Osteoblast (primary cell): ENCODE data around the gene SPX. TPM values are rescaled to one million over a fixed set of nuclear protein-coding genes. Genes with fewer than 3 reads are reported as not detected.
A peak's percentile ranks its signal among the peaks of the same experiment; 100 is the strongest.

Experiments
- DNase-seq: peaks from one replicate; pipeline ENCODE4 v3.0.0; 2011; ENCODE audit warnings: low spot score, mixed read lengths; ENCODE audit not compliant: insufficient read length; ENCODE audit errors: missing footprints
- H2AFZ ChIP-seq: 2 replicates; pipeline ENCODE4 v1.6.0; 2011; ENCODE audit warnings: mild to moderate bottlenecking, low read length
- H3K27ac ChIP-seq: 2 replicates; pipeline ENCODE4 v1.5.1; 2011; ENCODE audit warnings: mild to moderate bottlenecking, low read depth, low read length, moderate library complexity
- H3K27me3 ChIP-seq: 2 replicates; pipeline ENCODE4 v1.6.0; 2012; ENCODE audit warnings: mild to moderate bottlenecking, control low read depth, inconsistent platforms, low read length, moderate library complexity; ENCODE audit not compliant: insufficient read depth
- H3K36me3 ChIP-seq: 2 replicates; pipeline ENCODE4 v1.5.1; 2011; ENCODE audit warnings: mild to moderate bottlenecking, low read length, control low read depth, moderate library complexity; ENCODE audit not compliant: insufficient read depth
- H3K4me1 ChIP-seq: 2 replicates; pipeline ENCODE4 v1.5.1; 2011; ENCODE audit warnings: mild to moderate bottlenecking, low read length, control low read depth, moderate library complexity; ENCODE audit not compliant: insufficient read depth
- H3K4me2 ChIP-seq: 2 replicates; pipeline ENCODE4 v1.6.0; 2011; ENCODE audit warnings: mild to moderate bottlenecking, low read length; ENCODE audit not compliant: insufficient read depth
- H3K4me3 ChIP-seq: fragments of 200-600 bp; sonication (generic); 3 replicates; pipeline ENCODE4 v1.5.1; 2012; ENCODE audit warnings: mild to moderate bottlenecking, low read length, inconsistent platforms; ENCODE audit not compliant: insufficient read depth
- H3K79me2 ChIP-seq: 2 replicates; pipeline ENCODE4 v1.6.0; 2012; ENCODE audit warnings: mild to moderate bottlenecking, low read length, control low read depth, inconsistent platforms; ENCODE audit not compliant: insufficient read depth
- H3K9me3 ChIP-seq: 2 replicates; pipeline ENCODE4 v1.5.1; 2011; ENCODE audit warnings: low read depth, low read length, control low read depth
- H4K20me1 ChIP-seq: 2 replicates; pipeline ENCODE4 v1.6.0; 2012; ENCODE audit warnings: mild to moderate bottlenecking, low read length, control low read depth; ENCODE audit not compliant: insufficient read depth
- total RNA-seq: library from RNA; depleted of rRNA; stranded (reverse); fragments of >200 nt; gene quantifications from 2 replicates; pipeline ENCODE4 v1.2.3, GENCODE V29; 2012
- TF ChIP-seq, protein P1 (sequence below): IDR thresholded peaks from 2 replicates; pipeline ENCODE4 v1.5.1; 2011; ENCODE audit warnings: mild to moderate bottlenecking, low read depth, low read length, moderate library complexity; ENCODE audit errors: extremely low read depth

SPX gene
- total RNA-seq, 1 donor: 2.9 TPM

DNA sequence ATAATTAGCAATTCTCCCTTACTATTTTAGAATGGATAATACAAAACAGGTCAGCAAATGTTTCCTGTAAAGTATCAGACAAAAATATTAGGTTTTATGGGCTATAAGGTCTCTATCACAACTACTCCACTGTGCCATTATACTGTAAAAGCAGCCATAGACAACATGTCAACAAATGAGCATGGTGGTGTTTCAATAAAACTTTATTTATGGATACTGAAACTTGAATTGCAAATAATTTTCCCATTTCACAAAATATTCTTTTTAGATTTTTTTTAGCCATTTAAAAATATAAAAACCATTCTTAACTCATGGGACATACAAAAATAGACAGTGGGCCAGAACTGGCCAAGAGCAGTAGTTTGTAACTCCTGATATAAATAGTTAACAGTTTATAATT is 40.1 kb upstream of the SPX start:
- no peaks in the 10 kb centered on the region for H3K27me3 ChIP-seq
- no peak for DNase-seq
- peaks cover 9% of the 10 kb centered on the region for H3K79me2 ChIP-seq
- H3K27ac ChIP-seq: no peak overlapping the region
- TF ChIP-seq, protein P1, sequence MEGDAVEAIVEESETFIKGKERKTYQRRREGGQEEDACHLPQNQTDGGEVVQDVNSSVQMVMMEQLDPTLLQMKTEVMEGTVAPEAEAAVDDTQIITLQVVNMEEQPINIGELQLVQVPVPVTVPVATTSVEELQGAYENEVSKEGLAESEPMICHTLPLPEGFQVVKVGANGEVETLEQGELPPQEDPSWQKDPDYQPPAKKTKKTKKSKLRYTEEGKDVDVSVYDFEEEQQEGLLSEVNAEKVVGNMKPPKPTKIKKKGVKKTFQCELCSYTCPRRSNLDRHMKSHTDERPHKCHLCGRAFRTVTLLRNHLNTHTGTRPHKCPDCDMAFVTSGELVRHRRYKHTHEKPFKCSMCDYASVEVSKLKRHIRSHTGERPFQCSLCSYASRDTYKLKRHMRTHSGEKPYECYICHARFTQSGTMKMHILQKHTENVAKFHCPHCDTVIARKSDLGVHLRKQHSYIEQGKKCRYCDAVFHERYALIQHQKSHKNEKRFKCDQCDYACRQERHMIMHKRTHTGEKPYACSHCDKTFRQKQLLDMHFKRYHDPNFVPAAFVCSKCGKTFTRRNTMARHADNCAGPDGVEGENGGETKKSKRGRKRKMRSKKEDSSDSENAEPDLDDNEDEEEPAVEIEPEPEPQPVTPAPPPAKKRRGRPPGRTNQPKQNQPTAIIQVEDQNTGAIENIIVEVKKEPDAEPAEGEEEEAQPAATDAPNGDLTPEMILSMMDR: no peak
- H4K20me1 ChIP-seq: no peaks in the 10 kb centered on the region
- no peaks in the 10 kb centered on the region for H3K9me3 ChIP-seq
- no peaks in the 10 kb centered on the region for H3K4me1 ChIP-seq
- no peak overlapping the region for H3K4me3 ChIP-seq
- H3K4me2 ChIP-seq: no peak overlapping the region
- no peak overlapping the region for H2AFZ ChIP-seq
- peaks cover 48% of the 10 kb centered on the region for H3K36me3 ChIP-seq

DNA sequence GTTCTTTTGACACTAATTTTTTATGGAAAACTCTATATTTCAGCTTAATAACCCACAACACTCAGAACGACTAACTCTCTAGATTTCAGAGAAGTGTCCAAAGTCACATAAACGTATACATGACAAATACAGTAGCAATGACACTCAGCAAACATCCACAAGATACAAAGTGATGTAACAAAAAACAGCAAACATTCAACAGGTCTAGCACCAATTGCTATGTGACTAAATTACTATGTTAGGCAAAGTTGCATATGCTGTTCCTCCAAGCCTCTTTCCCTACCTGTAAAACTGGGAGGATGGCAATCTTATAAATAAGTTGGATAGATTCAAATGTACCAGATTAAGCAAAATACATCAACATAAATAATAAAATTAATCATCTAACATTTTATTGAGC is 26.3 kb upstream of the SPX start:
- Histone ChIP-seq H3K4me1 (peaks cover 28% of the 10 kb centered on the region), H3K79me2 (peaks cover 90% of the 10 kb centered on the region), H3K27ac (no peak overlapping the region), H3K27me3 (no peaks in the 10 kb centered on the region), H3K4me2 (peak overlapping the region; percentile 95), H3K36me3 (peaks cover 39% of the 10 kb centered on the region), H2AFZ (no peak overlapping the region), H4K20me1 (peaks cover 33% of the 10 kb centered on the region), H3K9me3 (no peaks in the 10 kb centered on the region), H3K4me3 (peak overlapping the region; percentile 95)
- no peak for DNase-seq
- TF ChIP-seq, protein P1: no peak

DNA sequence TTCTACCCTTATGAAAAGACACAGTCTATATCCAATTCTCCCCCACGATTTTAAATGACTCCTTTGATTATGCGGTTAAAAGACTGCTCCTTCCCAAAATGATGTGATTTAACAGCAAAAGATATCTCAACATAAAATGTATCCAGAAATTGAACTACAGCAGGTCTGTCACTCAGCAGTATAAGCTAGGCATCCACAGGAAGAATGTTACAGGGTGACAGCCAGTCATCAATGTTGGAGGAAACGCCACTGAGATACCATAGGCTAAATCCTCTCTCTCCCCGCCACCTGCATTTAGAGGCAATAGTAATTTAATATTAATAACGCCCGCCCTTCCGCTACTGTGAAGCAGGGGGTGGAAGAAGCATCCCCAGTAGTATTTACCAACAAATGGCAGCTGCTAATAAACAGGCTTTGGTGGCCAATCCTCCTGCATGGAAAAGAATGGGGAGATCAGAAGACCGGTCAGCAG is 25.3 kb upstream of the SPX start:
- H3K27ac ChIP-seq: peak overlapping the region; percentile 97
- H3K27me3 ChIP-seq: no peaks in the 10 kb centered on the region
- H2AFZ ChIP-seq: peak overlapping the region; percentile 96
- H3K9me3 ChIP-seq: no peaks in the 10 kb centered on the region
- peaks cover 32% of the 10 kb centered on the region for H3K4me1 ChIP-seq
- peaks cover 94% of the 10 kb centered on the region for H3K79me2 ChIP-seq
- peaks cover 43% of the 10 kb centered on the region for H4K20me1 ChIP-seq
- H3K4me3 ChIP-seq: peak overlapping the region; percentile 95
- TF ChIP-seq, protein P1: no peak
- no peak for DNase-seq
- peaks cover 30% of the 10 kb centered on the region for H3K36me3 ChIP-seq
- peak overlapping the region; percentile 95 for H3K4me2 ChIP-seq

DNA sequence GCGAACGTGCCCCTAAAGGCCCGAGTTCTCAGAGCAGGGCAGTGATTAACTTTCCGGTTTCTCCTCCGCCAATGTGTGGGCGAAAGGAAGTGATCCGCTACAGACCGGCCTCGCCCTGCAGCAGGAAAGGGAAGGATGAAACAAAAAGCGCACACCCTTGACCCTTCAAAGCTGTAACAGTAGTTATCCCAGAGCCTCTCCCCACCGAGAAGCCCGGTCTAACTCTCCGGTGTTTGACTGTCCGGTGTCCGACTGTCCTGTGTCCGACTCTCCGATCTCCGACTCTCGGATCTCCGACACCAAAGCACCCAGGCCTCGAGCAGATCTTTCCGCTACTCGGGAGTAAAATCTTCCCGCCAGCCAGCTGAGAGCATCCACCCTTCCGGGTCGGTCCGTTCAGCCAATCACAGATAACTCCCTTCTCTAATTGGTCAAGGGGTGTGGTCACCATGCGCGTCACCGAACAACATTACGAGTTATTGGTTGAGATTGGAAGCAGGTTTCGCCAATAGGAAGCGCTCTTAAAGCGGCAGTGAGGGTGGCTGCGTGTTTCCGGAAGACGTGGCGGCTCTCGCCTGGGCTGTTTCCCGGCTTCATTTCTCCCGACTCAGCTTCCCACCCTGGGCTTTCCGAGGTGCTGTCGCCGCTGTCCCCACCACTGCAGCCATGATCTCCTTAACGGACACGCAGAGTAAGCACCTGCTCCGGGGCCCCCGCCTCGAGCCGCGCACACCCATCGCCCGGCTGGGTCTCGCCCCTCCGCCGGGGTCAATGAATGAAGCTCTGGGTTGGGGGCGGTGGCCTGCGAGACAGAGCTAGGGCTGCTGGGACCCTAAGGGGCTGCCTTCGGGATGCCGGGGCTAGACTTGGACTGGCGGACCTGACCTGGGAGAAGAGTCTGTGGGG is 24.6 kb upstream of the SPX start, which contains the start of the genes GOLT1B and RECQL:
TSS of gene GOLT1B (plus strand) at position 532 of the 906 bp plus-strand sequence. CDS start at position 667, 135 bp downstream.
TSS of gene RECQL (minus strand) at position 378 of the 906 bp plus-strand sequence. CDS start 2,065 bp downstream, outside the sequence.
- Histone ChIP-seq H3K36me3 (peaks cover 23% of the 10 kb centered on the region), H3K4me3 (peak within 1 kb of the TSS; percentile 95), H3K4me1 (peaks cover 32% of the 10 kb centered on the region), H3K27me3 (no peaks in the 10 kb centered on the region), H3K9me3 (no peaks in the 10 kb centered on the region), H4K20me1 (peaks cover 49% of the 10 kb centered on the region), H2AFZ (peak within 1 kb of the TSS; percentile 96), H3K79me2 (peaks cover 94% of the 10 kb centered on the region), H3K27ac (peak within 1 kb of the TSS; percentile 97), H3K4me2 (peak within 1 kb of the TSS; percentile 95)
- TF ChIP-seq, protein P1: no peak
- peak; percentile 94 for DNase-seq
